B cell (primary cell): ENCODE data around the gene COLEC12. TPM values are rescaled to one million over a fixed set of nuclear protein-coding genes. Genes with fewer than 3 reads are reported as not detected.

Experiments used
- ATAC-seq: fragments of 200-7000 bp; cut with Tn5 transposase; one replicate; pipeline ENCODE4 v1.10.0; 2021; ENCODE audit warnings: low read depth, mild to moderate bottlenecking, moderate number of reproducible peaks, moderate library complexity
- CTCF ChIA-PET: fragments of 350-600 bp; sonication (Branson Sonifier 250); formaldehyde crosslinking; loops from one replicate; lab custom pipeline; 2021; ENCODE audit warnings: antibody characterized with exemption, inconsistent platforms; lab: Charles Lee
- POLR2A ChIA-PET: fragments of 350-600 bp; sonication (Branson Sonifier 250); formaldehyde crosslinking; loops from one replicate; lab custom pipeline; 2021; ENCODE audit warnings: antibody characterized with exemption; lab: Charles Lee
- DNase-seq: peaks from one replicate; pipeline ENCODE4 v3.0.0; 2013
- H2AFZ ChIP-seq: 2 replicates; pipeline ENCODE4 v1.6.1; 2012; ENCODE audit warnings: mild to moderate bottlenecking, low read depth, low read length; ENCODE audit not compliant: insufficient read depth, poor library complexity, severe bottlenecking
- H3K27ac ChIP-seq, 2 donors: 1 replicate in 1 of 2; 2 replicates in 1 of 2; pipeline ENCODE4 v1.5.1; 2012 to 2013; ENCODE audit warnings: low read length in 2 of 2, mild to moderate bottlenecking in 2 of 2, moderate library complexity in 1 of 2
- H3K27me3 ChIP-seq, 4 experiments: fragments of 200-600 bp in 1 of 4; sonication (generic) in 1 of 4; replicated peaks in 1 of 4; 1 replicate in 2 of 4; 2 replicates in 2 of 4; pipeline versions ENCODE4 v1.6.1 to v1.7.0; 2013 to 2016; ENCODE audit warnings: low read length in 3 of 4, mild to moderate bottlenecking in 2 of 4, mixed read lengths in 1 of 4, moderate library complexity in 1 of 4; ENCODE audit not compliant: insufficient read depth in 4 of 4, control insufficient read depth in 3 of 4; ENCODE audit errors: control extremely low read depth in 1 of 4
- H3K36me3 ChIP-seq, 2 experiments: replicated peaks in 1 of 2; 1 replicate in 1 of 2; 2 replicates in 1 of 2; pipeline versions ENCODE4 v1.6.1 to v1.7.1; 2013; ENCODE audit warnings: low read length in 1 of 2; ENCODE audit not compliant: insufficient read depth in 2 of 2, control insufficient read depth in 1 of 2; ENCODE audit errors: control extremely low read depth in 1 of 2, extremely low read depth in 1 of 2
- H3K4me1 ChIP-seq, 2 donors: fragments of 200-600 bp in 1 of 2; sonication (generic) in 1 of 2; 1 replicate in 1 of 2; 2 replicates in 1 of 2; pipeline versions ENCODE4 v1.5.1 to v1.6.1; 2013 to 2017; ENCODE audit warnings: low read length in 2 of 2; ENCODE audit not compliant: control insufficient read depth in 2 of 2, insufficient read depth in 2 of 2
- H3K4me2 ChIP-seq: replicated peaks from 2 replicates; pipeline ENCODE3; 2012; ENCODE audit warnings: mild to moderate bottlenecking, low read depth, low read length; ENCODE audit not compliant: poor library complexity, severe bottlenecking
- H3K4me3 ChIP-seq, 5 experiments: fragments of 200-600 bp in 1 of 5; sonication (generic) in 1 of 5; 1 replicate in 3 of 5; 2 replicates in 2 of 5; pipeline versions ENCODE4 v1.5.1 to v1.7.0; 2011 to 2016; ENCODE audit warnings: low read length in 4 of 5, mild to moderate bottlenecking in 4 of 5, low read depth in 2 of 5, control low read depth in 1 of 5, moderate library complexity in 1 of 5; ENCODE audit not compliant: insufficient read depth in 1 of 5; ENCODE audit errors: control extremely low read depth in 1 of 5, extremely low read depth in 1 of 5
- H3K79me2 ChIP-seq: fragments of 200-600 bp; sonication (generic); one replicate; pipeline ENCODE4 v1.6.0; 2016; ENCODE audit warnings: low read length; ENCODE audit not compliant: control insufficient read depth, insufficient read depth
- H3K9ac ChIP-seq: fragments of 200-600 bp; sonication (generic); 2 replicates; pipeline ENCODE4 v1.6.1; 2017; ENCODE audit warnings: mild to moderate bottlenecking, low read length, moderate library complexity
- H3K9me3 ChIP-seq, 3 donors: one replicate each; pipeline versions ENCODE4 v1.6.1 to v1.7.1; 2013; ENCODE audit warnings: low read length in 2 of 3; ENCODE audit not compliant: control insufficient read depth in 2 of 3, insufficient read depth in 1 of 3; ENCODE audit errors: control extremely low read depth in 1 of 3
- H4K20me1 ChIP-seq: 2 replicates; pipeline ENCODE4 v1.6.0; 2012; ENCODE audit warnings: mild to moderate bottlenecking, low read length; ENCODE audit not compliant: insufficient read depth, control insufficient read depth, poor library complexity, severe bottlenecking
- H3K27ac Mint-ChIP-seq: one replicate; pipeline ENCODE4 v1.8.0; 2021; ENCODE audit warnings: mixed read lengths
- H3K27me3 Mint-ChIP-seq: one replicate; pipeline ENCODE4 v1.8.0; 2021; ENCODE audit warnings: mixed read lengths
- H3K4me1 Mint-ChIP-seq: one replicate; pipeline ENCODE4 v1.8.0; 2021; ENCODE audit warnings: mixed read lengths
- H3K4me3 Mint-ChIP-seq: one replicate; pipeline ENCODE4 v1.8.0; 2021; ENCODE audit warnings: mixed read lengths
- H3K9me3 Mint-ChIP-seq: one replicate; pipeline ENCODE4 v1.8.0; 2022; ENCODE audit warnings: mixed read lengths; ENCODE audit not compliant: insufficient read depth
- CTCF ChIP-seq: fragments of 200-600 bp; IDR thresholded peaks from one replicate; pipeline ENCODE4 v1.8.0; 2022; ENCODE audit warnings: antibody characterized with exemption, mild to moderate bottlenecking
- EZH2 ChIP-seq: IDR thresholded peaks from 2 replicates; pipeline ENCODE4 v1.6.1; 2012; ENCODE audit warnings: borderline replicate concordance, low read depth, mild to moderate bottlenecking, moderate library complexity, low read length; ENCODE audit not compliant: insufficient read depth, poor library complexity, severe bottlenecking
- WGBS: methylation state at CpG from one replicate; pipeline ENCODE4 v1.1.5; 2013; ENCODE audit warnings: missing lambda C conversion rate; ENCODE audit not compliant: insufficient coverage; 5-methylcytosine and 5-hydroxymethylcytosine counted together
- intact Hi-C: fragments of 100-400 bp; cut with micrococcal nuclease; formaldehyde crosslinking; loops from one replicate; pipeline ENCODE4 v1.10.0; 2022
- polyA plus RNA-seq: library from polyadenylated mRNA; depleted of rRNA; stranded (reverse); fragments of >200 nt; gene quantifications from 2 replicates; pipeline ENCODE4 v1.2.3, GENCODE V29; 2012
- total RNA-seq, 2 donors: library from RNA; stranded (reverse); fragments of 120-200 nt in 1 of 2; gene quantifications; 1 replicate in 1 of 2; 2 replicates in 1 of 2; pipeline versions ENCODE4 v1.2.3 to v1.2.4, GENCODE V29; 2013 to 2022

Gene COLEC12
- total and polyA plus RNA-seq, 2 donors (not counting 1 experiment from before 2014, with no cell fraction given): not detected

DNA sequence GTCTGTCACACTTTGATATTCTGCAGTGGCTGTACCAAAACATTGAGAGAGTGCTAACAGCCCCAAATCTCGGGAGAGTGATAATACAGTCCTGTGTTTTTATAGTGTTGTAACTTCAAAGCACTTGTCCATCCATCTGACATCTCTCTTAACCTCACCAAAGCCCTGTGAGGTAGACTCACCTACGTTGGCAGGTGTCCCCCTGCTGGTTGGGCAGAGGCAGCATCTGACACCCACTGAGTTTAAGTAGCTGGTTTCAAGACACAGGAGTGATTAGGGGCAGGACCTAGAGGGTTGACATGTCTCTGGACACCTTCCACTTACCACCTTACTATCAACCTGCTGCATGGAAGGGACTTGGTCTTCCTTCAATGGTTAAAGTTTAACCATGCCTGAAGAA, 22.9 kb downstream of the COLEC12 start:
- POLR2A ChIA-PET: no interaction called here
- no peak for DNase-seq
- CTCF ChIA-PET: no interaction called here

GRCh38 chr18:476251-476664, 24.2 kb downstream of the COLEC12 start:
- Mint-ChIP-seq H3K4me1 (no peaks in the 10 kb centered on the region), H3K9me3 (no peaks in the 10 kb centered on the region), H3K4me3 (no peak overlapping the region), H3K27ac (no peak overlapping the region), H3K27me3 (peaks cover 7% of the 10 kb centered on the region)
- H3K4me1 ChIP-seq: no peaks in the 10 kb centered on the region
- intact Hi-C loops: no loop called here
- H3K4me2 ChIP-seq: no peak overlapping the region
- 70% methylated on average over 2 of the region's 6 CpGs for WGBS
- H3K27ac ChIP-seq: no peak overlapping the region
- TF ChIP-seq CTCF (no peak), EZH2 (no peak)
- H3K36me3 ChIP-seq: no peaks in the 10 kb centered on the region
- DNase-seq (no peak), ATAC-seq (no peak)
- ChIA-PET POLR2A (no interaction called here), CTCF (no interaction called here)
- no peak overlapping the region for H3K4me3 ChIP-seq
- no peaks in the 10 kb centered on the region for H3K27me3 ChIP-seq
- H2AFZ ChIP-seq: no peak overlapping the region
- no peaks in the 10 kb centered on the region for H3K79me2 ChIP-seq
- H3K9me3 ChIP-seq: no peaks in the 10 kb centered on the region
- H4K20me1 ChIP-seq: no peaks in the 10 kb centered on the region
- H3K9ac ChIP-seq: no peak overlapping the region

More for the DNA sequence above, 22.9 kb downstream of the COLEC12 start:
- TF ChIP-seq EZH2 (no peak), CTCF (peak; percentile 14)
- no CpG with 5 or more reads among the region's 2 CpGs for WGBS
- Histone ChIP-seq H3K27ac (no peak overlapping the region), H4K20me1 (no peaks in the 10 kb centered on the region), H2AFZ (no peak overlapping the region), H3K4me3 (no peak overlapping the region), H3K36me3 (no peaks in the 10 kb centered on the region), H3K79me2 (no peaks in the 10 kb centered on the region), H3K27me3 (no peaks in the 10 kb centered on the region), H3K4me1 (no peaks in the 10 kb centered on the region), H3K4me2 (no peak overlapping the region), H3K9ac (no peak overlapping the region), H3K9me3 (no peaks in the 10 kb centered on the region)
- H3K9me3 Mint-ChIP-seq: no peaks in the 10 kb centered on the region
- H3K27ac Mint-ChIP-seq: no peak overlapping the region
- intact Hi-C loops: no loop called here
- H3K4me3 Mint-ChIP-seq: no peak overlapping the region
- H3K4me1 Mint-ChIP-seq: no peaks in the 10 kb centered on the region
- H3K27me3 Mint-ChIP-seq: peaks cover 7% of the 10 kb centered on the region
- ATAC-seq: no peak
